Endothelial cell of umbilical vein (primary cell): Measurements from ENCODE around the gene CYBB. TPM values are rescaled to one million over a fixed set of nuclear protein-coding genes. Genes with fewer than 3 reads are reported as not detected.

ENCODE experiments used
- BruUV-seq: library from RNA; stranded (reverse); fragments of 400-500 nt; replicated peaks from 2 replicates; lab custom pipeline; 2021; lab: Mats Ljungman, UMichigan
- CTCF ChIA-PET: fragments of 300-600, 350-600 bp; sonication (Branson Sonifier 250); formaldehyde crosslinking; loops from one replicate; lab custom pipeline; 2021; ENCODE audit warnings: antibody characterized with exemption, inconsistent platforms; lab: Charles Lee
- POLR2A ChIA-PET: fragments of 300-600, 350-600 bp; sonication (Branson Sonifier 250); formaldehyde crosslinking; loops from one replicate; lab custom pipeline; 2021; ENCODE audit warnings: antibody characterized with exemption, inconsistent platforms; lab: Charles Lee
- DNase-seq: peaks from one replicate; pipeline ENCODE4 v3.0.0-alpha.2; 2011; ENCODE audit warnings: low read depth, low spot score
- FAIRE-seq: peaks from 2 replicates; lab custom pipeline; 2011; peaks lifted over from hg19 to GRCh38; lab: Jason Lieb, UNC
- H2AFZ ChIP-seq: 2 replicates; pipeline ENCODE4 v1.6.0; 2012; ENCODE audit warnings: low read depth, low read length, control low read depth, inconsistent platforms
- H3K27ac ChIP-seq: 2 replicates; pipeline ENCODE4 v1.5.1; 2011; ENCODE audit warnings: low read depth, mild to moderate bottlenecking, control low read depth, low read length, moderate library complexity; ENCODE audit not compliant: insufficient read depth
- H3K27me3 ChIP-seq, 2 experiments: 2 replicates each; pipeline versions ENCODE4 v1.6.0 to v1.6.1; 2011; ENCODE audit warnings: low read length in 2 of 2, mixed read lengths in 1 of 2; ENCODE audit not compliant: control insufficient read depth in 2 of 2, insufficient read depth in 2 of 2
- H3K36me3 ChIP-seq, 2 experiments: 2 replicates in 1 of 2; 3 replicates in 1 of 2; pipeline ENCODE4 v1.5.1; 2011; ENCODE audit warnings: low read length in 2 of 2, mild to moderate bottlenecking in 1 of 2, moderate library complexity in 1 of 2; ENCODE audit not compliant: control insufficient read depth in 2 of 2, insufficient read depth in 2 of 2; ENCODE audit errors: extremely low read depth in 1 of 2
- H3K4me1 ChIP-seq: 3 replicates; pipeline ENCODE4 v1.5.1; 2011; ENCODE audit warnings: mild to moderate bottlenecking, low read length; ENCODE audit not compliant: control insufficient read depth, insufficient read depth; ENCODE audit errors: extremely low read depth
- H3K4me2 ChIP-seq: 2 replicates; pipeline ENCODE4 v1.6.1; 2011; ENCODE audit warnings: low read length, control low read depth, mixed read lengths; ENCODE audit not compliant: insufficient read depth
- H3K4me3 ChIP-seq, 3 experiments: fragments of 200-600 bp in 1 of 3; sonication (generic), shearing (Covaris generic) in 1 of 3; replicated peaks in 1 of 3; 2 replicates each; pipeline ENCODE4 v1.5.1; 2011 to 2016; ENCODE audit warnings: control low read depth in 3 of 3, low read length in 3 of 3, mild to moderate bottlenecking in 2 of 3, inconsistent platforms in 1 of 3, low read depth in 1 of 3, moderate library complexity in 1 of 3; ENCODE audit not compliant: insufficient read depth in 1 of 3
- H3K79me2 ChIP-seq: 2 replicates; pipeline ENCODE4 v1.6.0; 2012; ENCODE audit warnings: low read length, inconsistent platforms; ENCODE audit not compliant: control insufficient read depth, insufficient read depth
- H3K9ac ChIP-seq: replicated peaks from 2 replicates; pipeline ENCODE3; 2011; ENCODE audit warnings: low read length, control low read depth; ENCODE audit not compliant: insufficient read depth; ENCODE audit errors: extremely low read depth
- H3K9me1 ChIP-seq: replicated peaks from 3 replicates; pipeline ENCODE4 v1.6.0; 2011; ENCODE audit warnings: mild to moderate bottlenecking, low read length; ENCODE audit not compliant: control insufficient read depth, insufficient read depth; ENCODE audit errors: extremely low read depth
- H3K9me3 ChIP-seq: replicated peaks from 2 replicates; pipeline ENCODE4 v1.5.1; 2012; ENCODE audit warnings: low read length, inconsistent platforms; ENCODE audit not compliant: control insufficient read depth, insufficient read depth
- H4K20me1 ChIP-seq: replicated peaks from 2 replicates; pipeline ENCODE3; 2011; ENCODE audit warnings: mild to moderate bottlenecking, low read length; ENCODE audit not compliant: control insufficient read depth, insufficient read depth; ENCODE audit errors: extremely low read depth
- EZH2 ChIP-seq: IDR thresholded peaks from 2 replicates; pipeline ENCODE4 v1.6.1; 2012; ENCODE audit warnings: borderline replicate concordance, low read depth, mild to moderate bottlenecking, moderate library complexity, low read length, inconsistent platforms; ENCODE audit not compliant: severe bottlenecking
- FOS ChIP-seq: IDR thresholded peaks from 2 replicates; pipeline ENCODE4 v1.6.1; 2011; ENCODE audit warnings: mild to moderate bottlenecking, low read length, moderate library complexity, borderline replicate concordance; ENCODE audit not compliant: insufficient read depth
- GATA2 ChIP-seq: IDR thresholded peaks from 2 replicates; pipeline ENCODE4 v1.7.0; 2011; ENCODE audit warnings: low read depth, mild to moderate bottlenecking, moderate library complexity, mixed read lengths, low read length; ENCODE audit not compliant: insufficient read length, insufficient read depth
- JUN ChIP-seq: IDR thresholded peaks from 2 replicates; pipeline ENCODE4 v1.6.1; 2011; ENCODE audit warnings: borderline replicate concordance, low read depth; ENCODE audit not compliant: insufficient read length, insufficient read depth
- MYC ChIP-seq: IDR thresholded peaks from one replicate; pipeline ENCODE4 v1.6.1; 2011; ENCODE audit warnings: mild to moderate bottlenecking, low read depth, low read length
- POLR2A ChIP-seq: IDR thresholded peaks from 2 replicates; pipeline ENCODE4 v1.6.1; 2012; ENCODE audit warnings: low read depth, mild to moderate bottlenecking, control low read depth, low read length
- POLR2AphosphoS5 ChIP-seq: IDR thresholded peaks from 2 replicates; pipeline ENCODE4 v1.6.1; 2012; ENCODE audit warnings: low read depth, mild to moderate bottlenecking, control low read depth, low read length, moderate library complexity; ENCODE audit not compliant: insufficient read depth
- dilution Hi-C: fragments of 300-500 bp; cut with MboI; formaldehyde crosslinking; loops from one replicate; pipeline ENCODE4 v1.15.0; 2019; ENCODE audit warnings: low sequenced_read_pairs; ENCODE audit not compliant: extremely low pct_ligation_motif_present
- intact Hi-C: fragments of 100-400 bp; cut with micrococcal nuclease; formaldehyde crosslinking; loops from one replicate; pipeline ENCODE4 v1.10.0; 2022
- polyA plus RNA-seq, 4 experiments: library from polyadenylated mRNA; depleted of rRNA in 3 of 4; stranded (reverse) in 3 of 4; unstranded in 1 of 4; fragments of >200 nt; gene quantifications; 2 replicates each; pipeline versions ENCODE4 v1.2.1 to v1.2.3, GENCODE V29; 2011 to 2012; ENCODE audit warnings: missing spikeins in 1 of 4
- total RNA-seq: library from RNA; stranded (reverse); gene quantifications from 2 replicates; pipeline ENCODE4 v1.2.3, GENCODE V29; 2021
- TF ChIP-seq, protein P1 (sequence below), 2 donors: IDR thresholded peaks; 1 replicate in 1 of 2; 2 replicates in 1 of 2; pipeline ENCODE4 v1.5.1; 2011; ENCODE audit warnings: low read length in 2 of 2, mild to moderate bottlenecking in 2 of 2, moderate library complexity in 2 of 2, control low read depth in 1 of 2, inconsistent platforms in 1 of 2, low read depth in 1 of 2; ENCODE audit not compliant: insufficient read depth in 1 of 2; ENCODE audit errors: extremely low read depth in 1 of 2
- TF ChIP-seq, protein P2 (sequence below): IDR thresholded peaks from 2 replicates; pipeline ENCODE4 v1.6.1; 2011; ENCODE audit not compliant: insufficient read depth, insufficient read length

The CYBB gene
- total and polyA plus RNA-seq, 2 donors (not counting 3 experiments of a cell fraction or from before 2014, with no cell fraction given): not detected

DNA sequence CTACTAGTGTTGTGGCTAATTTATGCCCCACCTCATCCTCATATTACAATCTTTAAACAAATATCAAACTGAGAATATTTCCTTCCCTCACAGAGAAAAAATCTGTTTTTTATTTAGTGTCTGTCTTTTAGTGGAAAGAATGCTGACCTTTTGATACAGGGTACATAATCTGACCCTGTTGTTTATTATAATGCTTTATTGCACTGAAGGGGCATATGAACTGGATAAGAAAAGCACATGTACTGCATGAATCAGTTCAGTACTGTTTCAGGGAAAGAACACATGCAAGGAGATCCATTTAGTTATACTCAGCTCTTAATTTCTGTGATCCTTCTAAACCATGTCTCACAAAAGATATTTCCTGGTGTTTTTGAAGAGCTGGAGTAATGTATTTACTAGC is 83.0 kb downstream of the CYBB start:
- Histone ChIP-seq H2AFZ (no peak overlapping the region), H3K36me3 (no peaks in the 10 kb centered on the region), H3K79me2 (no peaks in the 10 kb centered on the region), H3K9me3 (no peaks in the 10 kb centered on the region), H3K4me2 (no peak overlapping the region), H3K27ac (no peak overlapping the region), H3K4me3 (no peak overlapping the region), H3K9me1 (no peaks in the 10 kb centered on the region), H3K4me1 (no peaks in the 10 kb centered on the region), H4K20me1 (no peaks in the 10 kb centered on the region), H3K27me3 (no peaks in the 10 kb centered on the region), H3K9ac (no peak overlapping the region)
- BruUV-seq: no TSS peak
- ChIA-PET POLR2A (no interaction called here), CTCF (no interaction called here)
- dilution Hi-C loops (no loop called here), intact Hi-C loops (no loop called here)
- TF ChIP-seq, protein P1, sequence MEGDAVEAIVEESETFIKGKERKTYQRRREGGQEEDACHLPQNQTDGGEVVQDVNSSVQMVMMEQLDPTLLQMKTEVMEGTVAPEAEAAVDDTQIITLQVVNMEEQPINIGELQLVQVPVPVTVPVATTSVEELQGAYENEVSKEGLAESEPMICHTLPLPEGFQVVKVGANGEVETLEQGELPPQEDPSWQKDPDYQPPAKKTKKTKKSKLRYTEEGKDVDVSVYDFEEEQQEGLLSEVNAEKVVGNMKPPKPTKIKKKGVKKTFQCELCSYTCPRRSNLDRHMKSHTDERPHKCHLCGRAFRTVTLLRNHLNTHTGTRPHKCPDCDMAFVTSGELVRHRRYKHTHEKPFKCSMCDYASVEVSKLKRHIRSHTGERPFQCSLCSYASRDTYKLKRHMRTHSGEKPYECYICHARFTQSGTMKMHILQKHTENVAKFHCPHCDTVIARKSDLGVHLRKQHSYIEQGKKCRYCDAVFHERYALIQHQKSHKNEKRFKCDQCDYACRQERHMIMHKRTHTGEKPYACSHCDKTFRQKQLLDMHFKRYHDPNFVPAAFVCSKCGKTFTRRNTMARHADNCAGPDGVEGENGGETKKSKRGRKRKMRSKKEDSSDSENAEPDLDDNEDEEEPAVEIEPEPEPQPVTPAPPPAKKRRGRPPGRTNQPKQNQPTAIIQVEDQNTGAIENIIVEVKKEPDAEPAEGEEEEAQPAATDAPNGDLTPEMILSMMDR (IDR thresholded peaks at IDR 0.05; ENCODE audit: extremely low read depth in 1 of 2, insufficient read depth in 1 of 2, low read depth in 1 of 2, low read length in 2 of 2): no peak
- TF ChIP-seq GATA2: no peak
- no peak for TF ChIP-seq EZH2
- no peak for TF ChIP-seq MYC
- TF ChIP-seq, protein P2, sequence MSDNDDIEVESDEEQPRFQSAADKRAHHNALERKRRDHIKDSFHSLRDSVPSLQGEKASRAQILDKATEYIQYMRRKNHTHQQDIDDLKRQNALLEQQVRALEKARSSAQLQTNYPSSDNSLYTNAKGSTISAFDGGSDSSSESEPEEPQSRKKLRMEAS: no peak
- TF ChIP-seq JUN: no peak
- TF ChIP-seq POLR2AphosphoS5: no peak
- TF ChIP-seq FOS: no peak
- TF ChIP-seq POLR2A: no peak
- DNase-seq (no peak), FAIRE-seq (no peak)

Other genes starting within 250 kb of the CYBB start
- 0.83 and 1.5 TPM in 2 replicates for gene LANCL3, start 208.4 kb upstream of the CYBB start, total RNA-seq
- gene LANCL3, start 208.4 kb upstream of the CYBB start, polyA plus RNA-seq: 0.08 and 0.12 TPM in 2 replicates
- 0.07 TPM in 1 of 2 replicates, not detected in the other for gene XK, start 94.3 kb upstream of the CYBB start, total RNA-seq
- 0.03 TPM in 2 replicates for gene XK, start 94.3 kb upstream of the CYBB start, polyA plus RNA-seq
- gene DYNLT3, start 67.5 kb downstream of the CYBB start, total RNA-seq: 22.8 and 25.8 TPM in 2 replicates
- gene DYNLT3, start 67.5 kb downstream of the CYBB start, polyA plus RNA-seq: 7.0 and 9.3 TPM in 2 replicates
- gene SYTL5, start 226.5 kb downstream of the CYBB start, total RNA-seq: not detected in 2 replicates
- 0.01 and 0.02 TPM in 2 replicates for gene SYTL5, start 226.5 kb downstream of the CYBB start, polyA plus RNA-seq